Activated CD4-positive, CD25-positive, alpha-beta regulatory T cell (primary cell): ENCODE results near the gene PIGN.

ENCODE experiments used
- DNase-seq, 4 experiments: peaks; one replicate each; lab custom pipeline; 2025; lab: John Stamatoyannopoulos, UW

The PIGN gene

DNA sequence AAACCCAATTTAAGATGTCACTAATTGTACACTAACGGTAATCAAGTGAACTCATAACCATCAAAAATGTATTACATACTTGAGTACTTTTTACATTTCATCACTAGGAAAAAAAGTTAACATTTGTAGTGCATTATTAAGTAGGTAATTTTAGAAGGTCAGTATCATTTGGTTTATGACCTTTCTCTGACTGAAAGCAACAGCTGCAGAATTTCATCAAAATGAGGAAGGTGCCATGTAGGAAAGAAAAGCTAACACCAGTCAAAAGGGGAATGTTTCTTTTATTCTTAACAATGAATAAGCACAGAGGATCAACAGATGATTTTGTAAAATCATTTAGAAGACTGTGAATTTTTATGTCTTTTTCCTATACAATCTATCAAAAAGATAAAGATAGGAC is 79.0 kb downstream of the PIGN start:
- no peak for DNase-seq

DNA sequence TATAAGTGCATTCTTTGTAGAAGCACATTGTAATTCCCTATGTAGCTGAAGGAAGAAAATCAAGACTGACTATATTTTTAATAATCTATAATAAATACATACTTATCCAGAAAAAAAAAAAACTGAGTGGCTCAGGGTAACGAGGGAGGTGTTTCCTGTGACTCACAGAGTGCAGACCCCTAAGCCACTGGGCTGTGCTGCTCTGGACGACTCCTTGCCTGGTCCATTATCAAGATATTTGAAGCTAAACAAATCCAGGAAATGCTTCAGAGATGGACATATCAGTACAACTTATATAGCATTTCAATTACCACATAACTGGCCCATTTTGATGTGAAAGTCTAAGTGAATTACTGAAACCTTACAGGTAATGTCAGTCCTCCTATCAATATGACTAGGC is 80.6 kb downstream of the PIGN start:
- DNase-seq = no peak

DNA sequence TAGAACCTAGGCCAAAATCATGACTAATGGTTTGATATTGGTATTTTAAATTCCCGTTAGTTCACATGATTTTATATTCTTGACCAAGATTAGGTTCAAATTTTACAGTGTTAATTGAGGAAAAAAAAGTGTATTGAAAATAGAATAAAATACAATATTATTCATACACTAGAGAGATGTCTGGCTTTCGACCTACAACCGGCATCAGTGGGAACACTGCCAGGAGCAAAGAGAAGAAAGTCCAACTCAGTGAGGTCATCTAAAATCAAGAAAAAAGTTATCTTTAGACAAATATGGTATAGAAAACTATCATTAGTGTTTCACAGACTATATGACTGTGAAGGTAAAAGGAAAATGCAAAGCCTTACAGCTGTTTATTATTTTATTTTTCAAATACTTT is 81.5 kb downstream of the PIGN start:
- no peak for DNase-seq

GRCh38 chr18:62102221-62102620 is 84.6 kb downstream of the PIGN start:
- no peak for DNase-seq

DNA sequence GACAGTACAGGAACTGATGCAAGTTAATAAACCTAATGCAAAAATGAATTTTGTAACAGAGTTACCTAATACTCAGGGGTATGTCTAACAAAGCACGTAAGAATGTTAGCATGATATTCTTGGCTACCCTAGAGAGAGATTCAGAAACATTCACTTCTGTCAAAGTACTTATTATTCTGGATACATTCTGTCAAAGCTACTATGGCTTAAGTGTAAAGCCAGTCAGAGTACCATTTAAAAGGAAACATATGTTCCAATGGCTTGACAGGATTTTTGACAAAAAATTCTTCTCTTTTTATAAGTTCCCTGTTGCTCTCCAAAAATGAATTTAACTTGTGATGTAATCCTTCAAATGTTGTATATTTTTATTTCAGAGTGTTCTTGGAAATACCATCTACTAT is 85.5 kb downstream of the PIGN start:
- no peak for DNase-seq

DNA sequence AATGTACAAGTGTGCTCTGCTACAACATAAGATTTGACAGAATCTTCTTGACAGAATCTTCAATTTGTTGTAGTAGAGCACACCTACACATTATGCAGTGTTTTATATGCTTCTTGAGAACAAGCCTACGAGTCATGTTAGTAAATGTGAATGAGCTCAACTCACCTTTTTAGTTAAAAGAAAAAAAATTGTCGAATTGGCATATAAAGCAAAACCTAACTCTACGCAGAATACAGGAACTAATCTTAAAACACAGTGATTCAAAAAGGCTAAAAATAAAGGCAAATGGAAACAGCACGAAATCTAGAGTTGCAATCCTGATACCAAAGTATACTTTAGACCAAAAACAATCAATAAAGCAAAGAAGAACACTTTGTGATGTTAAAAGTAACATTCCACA is 87.9 kb downstream of the PIGN start:
- DNase-seq = no peak

GRCh38 chr18:62097698-62098097 is 89.2 kb downstream of the PIGN start:
- no peak for DNase-seq

DNA sequence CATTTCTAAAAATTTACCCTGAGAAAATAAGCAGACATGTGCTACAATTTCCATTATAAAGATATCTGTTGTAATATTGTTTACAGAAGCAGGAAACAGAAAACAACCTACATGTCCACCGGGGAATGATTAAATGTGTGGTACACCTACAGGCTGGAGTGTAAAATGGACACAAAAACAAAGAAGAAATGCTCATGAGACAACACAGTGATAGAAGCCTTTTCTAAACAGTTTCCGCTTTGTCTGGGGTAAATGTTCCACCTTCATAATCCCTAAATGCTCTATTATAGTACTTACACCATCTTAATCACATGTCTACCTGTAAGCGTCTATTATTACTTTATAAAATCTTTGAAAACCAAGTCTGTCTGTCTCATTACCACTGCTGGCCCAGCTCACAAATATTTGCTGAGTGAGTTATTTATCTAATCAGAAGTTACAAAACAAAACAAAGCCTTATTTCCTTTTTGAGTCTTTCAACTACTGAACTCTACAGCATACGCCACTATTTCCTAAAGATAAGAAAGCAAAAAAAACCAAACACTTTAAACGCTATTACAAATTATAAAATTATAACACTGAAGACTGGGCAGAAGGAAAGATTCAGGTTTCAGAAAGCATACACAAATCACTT is 95.3 kb downstream of the PIGN start:
- no peak for DNase-seq

DNA sequence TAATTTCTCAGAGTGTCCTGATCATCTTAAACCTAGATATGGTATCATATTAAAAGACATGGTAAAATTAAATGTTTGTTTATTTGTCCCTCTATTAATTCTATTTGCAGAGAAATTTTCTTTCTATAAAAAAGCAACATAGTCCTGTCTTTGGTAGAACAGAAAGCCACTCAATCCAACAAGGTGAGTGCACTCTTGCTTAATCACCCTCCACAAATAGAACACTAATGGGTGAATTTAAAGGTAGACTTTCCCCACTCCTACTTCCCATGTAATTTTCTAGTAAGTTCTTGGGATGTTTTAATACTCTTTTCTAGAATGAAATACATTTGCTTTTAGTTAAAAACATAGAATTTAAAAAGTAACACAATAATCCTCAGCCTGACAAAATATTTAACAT is 97.7 kb downstream of the PIGN start:
- DNase-seq = no peak

GRCh38 chr18:62088156-62088555 is 98.7 kb downstream of the PIGN start:
- no peak for DNase-seq

DNA sequence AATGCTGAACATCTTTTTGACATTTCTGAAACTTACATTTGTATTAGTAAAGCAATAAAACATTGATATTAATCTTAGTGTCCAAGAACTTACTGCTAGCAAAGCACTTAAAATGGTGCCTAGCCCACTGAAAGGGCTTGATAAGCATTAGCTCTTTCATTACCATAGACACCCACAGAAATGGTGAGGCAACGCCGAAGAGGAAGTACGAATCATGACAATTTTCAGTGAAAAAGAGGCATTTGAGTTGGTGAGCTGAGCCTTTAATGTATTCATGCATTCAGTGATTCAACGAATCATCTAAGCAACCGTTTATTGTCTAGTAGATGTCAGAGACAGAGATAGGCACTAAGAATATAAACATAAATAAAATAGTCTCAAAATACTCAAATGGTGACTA is 101.1 kb downstream of the PIGN start:
- DNase-seq = no peak

DNA sequence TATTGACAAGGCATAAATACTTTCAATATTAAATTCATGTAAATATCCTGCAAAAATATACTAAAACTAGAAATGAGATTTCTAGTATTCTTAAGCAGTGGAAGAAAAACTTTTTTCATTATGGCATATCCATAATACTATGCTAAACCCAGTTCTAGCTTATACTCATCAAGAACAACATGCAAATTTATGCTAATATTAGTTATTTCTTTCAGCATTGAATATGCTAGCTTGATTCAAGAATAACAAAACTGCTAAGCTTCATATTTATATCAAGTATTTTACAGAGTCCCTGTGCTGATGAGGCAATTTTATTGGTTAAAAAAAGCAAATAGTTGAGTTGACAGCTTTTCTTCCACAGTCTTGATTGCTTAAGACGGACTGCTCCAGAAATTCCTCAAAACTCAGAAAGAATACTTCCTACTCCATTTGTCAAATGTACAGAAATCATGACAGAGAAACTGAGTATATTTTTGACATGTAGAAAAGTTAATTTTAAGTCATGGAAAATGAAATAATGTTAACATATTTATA is 105.0 kb downstream of the PIGN start:
- DNase-seq = no peak

- no peak for DNase-seq
These were observed 105.6 kb downstream of the PIGN start for GRCh38 chr18:62081248-62081647.

DNA sequence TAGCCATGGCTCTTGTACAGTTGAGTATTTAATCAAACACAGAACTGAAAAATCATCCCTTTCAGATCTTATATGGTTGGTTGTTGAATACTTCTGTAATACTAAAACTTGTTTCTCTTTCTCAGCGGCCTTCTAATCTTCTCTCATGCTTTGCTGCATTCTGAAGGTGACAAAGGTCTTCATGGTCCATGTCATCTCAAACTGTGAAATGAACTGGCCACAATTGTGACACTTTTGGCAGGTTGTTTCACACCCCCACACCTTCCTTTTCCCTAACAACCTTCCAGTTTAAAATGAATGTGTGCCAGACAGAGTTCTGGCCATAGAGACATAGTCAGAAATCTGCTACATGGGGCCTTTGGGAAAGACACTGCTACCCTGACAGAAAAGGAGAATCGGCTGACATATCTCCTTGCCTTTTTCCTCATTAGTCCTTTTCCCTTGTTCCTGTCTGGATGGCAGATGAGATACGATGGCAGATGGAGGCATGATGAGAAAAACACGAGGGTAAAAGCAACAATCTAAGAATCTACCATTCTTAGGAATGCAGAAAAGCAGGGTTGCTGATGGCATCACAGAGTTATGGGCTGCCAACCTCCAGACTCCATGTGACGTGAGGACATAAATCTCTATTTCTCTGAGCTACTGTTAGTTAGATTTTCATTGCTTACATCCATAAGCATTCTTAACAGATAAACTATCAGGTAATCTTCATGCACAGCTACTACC is 106.5 kb downstream of the PIGN start:
- DNase-seq = no peak

GRCh38 chr18:62073461-62074281 is 113.2 kb downstream of the PIGN start:
- DNase-seq = no peak

GRCh38 chr18:62072370-62072769 is 114.5 kb downstream of the PIGN start:
- no peak for DNase-seq

DNA sequence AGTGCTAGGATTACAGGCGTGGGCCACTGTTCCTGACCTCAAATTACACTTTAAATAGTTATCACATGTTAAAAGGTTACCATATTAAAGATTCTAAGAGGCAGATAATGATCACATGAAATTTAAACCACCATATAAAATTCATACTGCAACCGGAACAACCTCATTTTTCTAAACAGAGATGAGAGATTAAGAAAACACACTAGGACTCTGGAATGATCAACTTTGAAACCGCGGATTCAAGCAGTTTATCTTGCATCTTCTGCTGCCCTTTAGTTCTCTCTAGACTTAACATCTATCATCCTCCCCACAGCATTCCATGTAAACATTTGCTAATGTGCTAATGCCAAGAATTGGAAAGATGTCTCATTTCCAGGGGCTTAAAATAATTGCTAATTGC is 115.8 kb downstream of the PIGN start:
- no peak for DNase-seq

DNA sequence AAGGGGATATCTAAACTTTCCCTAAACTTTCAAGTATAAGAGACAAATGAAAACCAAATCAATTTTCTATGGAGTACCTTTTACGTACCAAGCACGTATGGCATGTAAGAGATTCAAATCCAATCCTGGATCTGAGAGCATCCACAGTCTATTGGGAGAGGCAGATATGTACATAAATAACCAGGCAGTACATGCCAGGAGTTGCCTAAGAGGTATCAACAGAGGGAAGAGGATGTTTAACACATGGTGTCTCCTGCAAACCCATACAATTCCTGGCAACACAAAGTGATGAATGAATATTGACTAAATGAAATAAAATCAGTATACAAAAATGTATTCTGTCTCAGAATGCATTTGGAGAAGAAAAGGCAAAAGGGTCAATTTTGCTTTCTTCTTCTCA is 116.6 kb downstream of the PIGN start:
- no peak for DNase-seq

- DNase-seq = no peak
These were observed 117.3 kb downstream of the PIGN start for GRCh38 chr18:62069556-62069955.

DNA sequence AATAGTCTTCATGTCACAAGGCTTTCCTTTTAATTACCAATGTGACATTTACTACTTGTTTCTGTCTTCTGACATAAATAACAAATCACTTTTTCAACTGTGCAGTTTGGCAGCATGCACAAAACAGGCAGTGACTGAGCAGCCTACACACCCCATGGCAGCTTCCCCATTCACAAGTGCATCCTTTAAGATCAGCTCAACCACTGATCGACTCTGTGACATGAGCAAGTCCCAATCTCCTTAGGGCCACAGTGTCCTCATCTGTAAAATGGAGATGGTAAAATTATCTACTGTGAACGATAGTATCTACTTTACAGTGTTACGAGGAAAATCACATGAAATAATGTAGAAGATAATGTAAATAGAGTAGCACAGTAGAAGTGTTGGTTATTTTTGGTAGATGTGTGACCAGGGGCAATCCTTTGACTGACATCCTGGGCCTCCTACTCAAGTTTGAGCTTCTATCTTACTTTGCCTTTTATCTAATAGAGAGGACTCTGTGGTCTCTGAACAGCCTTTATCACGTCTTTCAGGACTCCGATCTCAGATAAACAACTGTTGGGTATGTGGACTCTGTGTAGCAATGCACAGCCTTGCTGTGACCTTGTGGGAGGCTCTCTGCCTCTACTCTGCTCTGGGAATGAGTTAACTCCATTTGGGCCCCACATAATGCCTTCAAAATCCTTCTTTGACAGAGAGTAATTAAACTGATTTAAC is 120.6 kb downstream of the PIGN start:
- no peak for DNase-seq

- no peak for DNase-seq
These were observed 122.5 kb downstream of the PIGN start for GRCh38 chr18:62064361-62064760.

DNA sequence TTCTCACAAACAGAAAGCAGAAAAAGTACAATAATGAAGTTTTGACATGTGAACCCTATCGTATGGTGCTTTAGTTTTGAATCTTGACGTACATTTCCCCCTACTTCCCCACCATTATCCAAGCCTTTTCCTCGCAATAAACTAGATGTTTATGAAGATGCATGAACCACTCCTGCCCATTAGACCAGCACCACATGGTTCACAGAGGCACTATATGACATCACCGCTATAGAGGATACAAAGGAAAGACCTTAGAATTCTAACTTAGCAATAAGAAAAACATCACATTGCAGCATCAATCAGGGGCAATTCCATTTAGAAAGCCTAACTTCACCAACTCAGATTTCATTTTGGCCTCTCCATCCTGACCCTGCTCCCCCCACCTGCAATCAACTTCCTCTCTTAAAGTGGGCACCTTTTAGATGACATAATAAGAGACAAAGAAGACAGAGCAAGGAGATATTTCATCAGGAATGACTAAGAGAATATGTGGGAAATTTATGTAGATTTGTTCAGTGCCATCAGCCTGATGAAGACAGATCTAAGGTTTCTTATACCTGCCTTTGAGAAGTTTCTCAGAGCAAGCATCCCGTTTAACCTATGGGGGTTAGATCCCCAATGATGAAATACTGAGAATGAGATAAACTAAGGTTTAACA is 124.9 kb downstream of the PIGN start:
- DNase-seq = no peak
